Measurements from ENCODE around the gene OBSCN.

- TF ChIP-seq REST (IDR thresholded peaks at IDR 0.05; ENCODE audit: insufficient read depth in 1 of 2, low read depth in 2 of 2, low read length in 2 of 2) (no peak), POLR2AphosphoS5 (IDR thresholded peaks at IDR 0.05; ENCODE audit: low read depth, low read length) (no peak)
Measured at GRCh38 chr1:228161866-228162265, 46.0 kb upstream of the OBSCN start.
